Omental fat pad (tissue), 4 donors: Measurements from ENCODE around the gene THBS2. TPM values are rescaled to one million over a fixed set of nuclear protein-coding genes. Genes with fewer than 3 reads are reported as not detected.
"Not testable (repeated sequence)": the region's sequence is repeated elsewhere in the genome, so short reads cannot be mapped to it uniquely, and the experiment has no call there.

Experiments used
- ATAC-seq: fragments of 150-250 bp; one replicate; pipeline ENCODE4 v1.9.1; 2016; ENCODE audit warnings: mild to moderate bottlenecking, moderate library complexity; ENCODE audit not compliant: low FRiP score
- DNase-seq: peaks from one replicate; pipeline ENCODE4 v3.0.0-alpha.2; 2019; ENCODE audit warnings: low spot score
- CTCF ChIP-seq, 3 donors: fragments of 450-650 bp; IDR thresholded peaks; one replicate each; pipeline ENCODE4 v1.5.1; 2016 to 2017; ENCODE audit warnings: antibody characterized with exemption in 3 of 3, mild to moderate bottlenecking in 3 of 3, moderate library complexity in 2 of 3
- total RNA-seq, 4 donors: library from RNA; depleted of rRNA; stranded (reverse); fragments of >200 nt; gene quantifications; one replicate each; pipeline ENCODE4 v1.1.0, GENCODE V29; 2016

Gene THBS2
- total RNA-seq, 4 donors from 2014 or later = 53.5 to 115 (median 93.8) TPM

- TF ChIP-seq CTCF (IDR thresholded peaks at IDR 0.05) = no peak
- no peak for DNase-seq
- ATAC-seq = no peak
These were observed 13.3 kb upstream of the THBS2 start for GRCh38 chr6:169266746-169267591.

GRCh38 chr6:169266261-169266660 lies 12.6 kb upstream of the THBS2 start:
- no peak for DNase-seq
- ATAC-seq = no peak
- TF ChIP-seq CTCF (IDR thresholded peaks at IDR 0.05) = no peak

GRCh38 chr6:169265486-169266131 lies 12.0 kb upstream of the THBS2 start:
- ATAC-seq (no peak), DNase-seq (no peak)

GRCh38 chr6:169263836-169264608 lies 10.4 kb upstream of the THBS2 start:
- ATAC-seq (peak; percentile 39), DNase-seq (no peak)
- no peak for TF ChIP-seq CTCF (IDR thresholded peaks at IDR 0.05)

More at GRCh38 chr6:169265486-169266131, 12.0 kb upstream of the THBS2 start:
- TF ChIP-seq CTCF (IDR thresholded peaks at IDR 0.05) = no peak

GRCh38 chr6:169263374-169263773 lies 9.7 kb upstream of the THBS2 start:
- ATAC-seq = no peak
- no peak for TF ChIP-seq CTCF (IDR thresholded peaks at IDR 0.05)
- no peak for DNase-seq

GRCh38 chr6:169262602-169263001 lies 9.0 kb upstream of the THBS2 start:
- not testable (repeated sequence) for DNase-seq, ATAC-seq

- no peak for DNase-seq
- no peak for ATAC-seq
- TF ChIP-seq CTCF (IDR thresholded peaks at IDR 0.05) = no peak
These were observed 2.9 kb upstream of the THBS2 start for GRCh38 chr6:169256518-169256917.
